HG02885 (cell line): ENCODE results near the gene ARFIP1.
"Not testable (repeated sequence)": the region's sequence is repeated elsewhere in the genome, so short reads cannot be mapped to it uniquely, and the experiment has no call there.

ENCODE experiments used
- ATAC-seq: cut with Tn5 transposase; IDR thresholded peaks from one replicate; pipeline ENCODE4 v1.9.1; 2021; ENCODE audit warnings: mild to moderate bottlenecking; ENCODE audit not compliant: unreplicated experiment, poor library complexity

ARFIP1 gene

GRCh38 chr4:152886201-152886600 is 106.4 kb downstream of the ARFIP1 start:
- ATAC-seq, result no peak

GRCh38 chr4:152887981-152888380 is 108.2 kb downstream of the ARFIP1 start:
- no peak for ATAC-seq

- no peak for ATAC-seq
Measured at GRCh38 chr4:152892974-152893373, 113.2 kb downstream of the ARFIP1 start.

- ATAC-seq, result no peak
Measured at GRCh38 chr4:152894673-152895072, 114.9 kb downstream of the ARFIP1 start.

- ATAC-seq, result no peak
Measured at GRCh38 chr4:152896811-152897210, 117.1 kb downstream of the ARFIP1 start.

- ATAC-seq, result not testable (repeated sequence)
Measured at GRCh38 chr4:152898133-152898532, 118.4 kb downstream of the ARFIP1 start.

- ATAC-seq, result no peak
Measured at GRCh38 chr4:152898606-152899005, 118.9 kb downstream of the ARFIP1 start.

- ATAC-seq, result no peak
Measured at GRCh38 chr4:152900395-152900794, 120.6 kb downstream of the ARFIP1 start.

- ATAC-seq, result no peak
Measured at GRCh38 chr4:152901205-152901604, 121.5 kb downstream of the ARFIP1 start.

GRCh38 chr4:152903658-152904057 is 123.9 kb downstream of the ARFIP1 start:
- no peak for ATAC-seq

GRCh38 chr4:152909901-152910300 is 130.1 kb downstream of the ARFIP1 start:
- no peak for ATAC-seq

GRCh38 chr4:152910521-152910920 is 130.8 kb downstream of the ARFIP1 start:
- no peak for ATAC-seq

- no peak for ATAC-seq
Measured at GRCh38 chr4:152917543-152918395, 138.0 kb downstream of the ARFIP1 start.

- no peak for ATAC-seq
Measured at GRCh38 chr4:152919826-152920225, 140.1 kb downstream of the ARFIP1 start.

- no peak for ATAC-seq
Measured at GRCh38 chr4:152920768-152921167, 141.0 kb downstream of the ARFIP1 start.

- no peak for ATAC-seq
Measured at GRCh38 chr4:152921284-152921683, 141.5 kb downstream of the ARFIP1 start.

GRCh38 chr4:152925851-152926250 is 146.1 kb downstream of the ARFIP1 start:
- no peak for ATAC-seq

GRCh38 chr4:152926959-152927358 is 147.2 kb downstream of the ARFIP1 start:
- no peak for ATAC-seq

GRCh38 chr4:152927737-152928136 is 148.0 kb downstream of the ARFIP1 start:
- no peak for ATAC-seq

GRCh38 chr4:152928286-152928685 is 148.5 kb downstream of the ARFIP1 start:
- no peak for ATAC-seq

GRCh38 chr4:152929888-152930287 is 150.1 kb downstream of the ARFIP1 start:
- no peak for ATAC-seq

GRCh38 chr4:152935143-152935542 is 155.4 kb downstream of the ARFIP1 start:
- ATAC-seq, result no peak
